CD4-positive, alpha-beta T cell treated with Interleukin-4 for 1 hour (primary cell): ENCODE measurements around the gene PARD3B.

Experiments used
- DNase-seq, 2 donors: peaks; one replicate each; pipeline ENCODE4 v3.0.0-alpha.2; 2020 to 2022

Gene PARD3B

GRCh38 chr2:204775766-204776165 lies 230.5 kb downstream of the PARD3B start:
- DNase-seq, result no peak

- no peak for DNase-seq
Measured at GRCh38 chr2:204776781-204777559, 231.7 kb downstream of the PARD3B start.

GRCh38 chr2:204779771-204780170 lies 234.5 kb downstream of the PARD3B start:
- DNase-seq, result no peak

- no peak for DNase-seq
Measured at GRCh38 chr2:204781941-204782340, 236.7 kb downstream of the PARD3B start.

- no peak for DNase-seq
Measured at GRCh38 chr2:204790076-204790475, 244.8 kb downstream of the PARD3B start.

- DNase-seq, result no peak
Measured at GRCh38 chr2:204791230-204791629, 246.0 kb downstream of the PARD3B start.

- no peak for DNase-seq
Measured at GRCh38 chr2:204794624-204795023, 249.3 kb downstream of the PARD3B start.

- DNase-seq, result no peak
Measured at GRCh38 chr2:204795156-204795555, 249.9 kb downstream of the PARD3B start.

- no peak for DNase-seq
Measured at GRCh38 chr2:204796581-204796980, 251.3 kb downstream of the PARD3B start.

- no peak for DNase-seq
Measured at GRCh38 chr2:204799791-204800190, 254.5 kb downstream of the PARD3B start.

- DNase-seq, result no peak
Measured at GRCh38 chr2:204808494-204808893, 263.2 kb downstream of the PARD3B start.

- no peak for DNase-seq
Measured at GRCh38 chr2:204824751-204825453, 279.6 kb downstream of the PARD3B start.

GRCh38 chr2:204825681-204826080 lies 280.4 kb downstream of the PARD3B start:
- no peak for DNase-seq

GRCh38 chr2:204827701-204828590 lies 282.7 kb downstream of the PARD3B start:
- no peak for DNase-seq

GRCh38 chr2:204834716-204835384 lies 289.6 kb downstream of the PARD3B start:
- DNase-seq, result no peak

GRCh38 chr2:204835786-204836185 lies 290.5 kb downstream of the PARD3B start:
- DNase-seq, result no peak

GRCh38 chr2:204840504-204840903 lies 295.2 kb downstream of the PARD3B start:
- DNase-seq, result no peak

GRCh38 chr2:204842068-204842467 lies 296.8 kb downstream of the PARD3B start:
- no peak for DNase-seq

- DNase-seq, result no peak
Measured at GRCh38 chr2:204842661-204843485, 297.6 kb downstream of the PARD3B start.

GRCh38 chr2:204846471-204846870 lies 301.2 kb downstream of the PARD3B start:
- DNase-seq, result no peak

- no peak for DNase-seq
Measured at GRCh38 chr2:204849892-204850291, 304.6 kb downstream of the PARD3B start.

GRCh38 chr2:204850581-204850980 lies 305.3 kb downstream of the PARD3B start:
- no peak for DNase-seq
